AG10803 (cell line): ENCODE data around the gene FNDC3A.

Experiments
- DNase-seq: peaks from one replicate; pipeline ENCODE4 v3.0.0; 2010; ENCODE audit warnings: low read depth
- H3K4me3 ChIP-seq: 2 replicates; pipeline ENCODE4 v1.5.1; 2011; ENCODE audit warnings: mild to moderate bottlenecking, low read length, control low read depth
- CTCF ChIP-seq: conservative IDR thresholded peaks from 2 replicates; pipeline ENCODE4 v1.5.1; 2011; ENCODE audit warnings: mild to moderate bottlenecking, low read length, control low read depth, inconsistent platforms

FNDC3A gene

GRCh38 chr13:48961379-48961778 is 14.3 kb upstream of the FNDC3A start:
- no peak for TF ChIP-seq CTCF
- H3K4me3 ChIP-seq: no peak overlapping the region
- no peak for DNase-seq

GRCh38 chr13:48962281-48962680 is 13.4 kb upstream of the FNDC3A start:
- no peak for TF ChIP-seq CTCF
- no peak for DNase-seq
- H3K4me3 ChIP-seq: no peak overlapping the region

- no peak for TF ChIP-seq CTCF
- DNase-seq: no peak
These were observed 10.0 kb upstream of the FNDC3A start for GRCh38 chr13:48965736-48966135.

GRCh38 chr13:48969685-48970084 is 6.0 kb upstream of the FNDC3A start:
- TF ChIP-seq CTCF: no peak
- no peak for DNase-seq
- no peak overlapping the region for H3K4me3 ChIP-seq

More at GRCh38 chr13:48965736-48966135, 10.0 kb upstream of the FNDC3A start:
- no peak overlapping the region for H3K4me3 ChIP-seq

- no peak overlapping the region for H3K4me3 ChIP-seq
- no peak for DNase-seq
- no peak for TF ChIP-seq CTCF
These were observed 1.8 kb upstream of the FNDC3A start for GRCh38 chr13:48973845-48974431.

- DNase-seq: peak; percentile 63
- TF ChIP-seq CTCF: peak; percentile 29
- peak overlapping the region; percentile 91 for H3K4me3 ChIP-seq
These were observed 434 bp upstream of the FNDC3A start for GRCh38 chr13:48975101-48975855.
